GM23338 (cell line): Measurements from ENCODE around the gene AJM1.

ENCODE experiments used
- CREB1 ChIP-seq: fragments of 250-450 bp; sonication (Bioruptor Pico); IDR thresholded peaks from 2 replicates; pipeline ENCODE4 v1.5.0; 2020; ENCODE audit warnings: low read depth, mild to moderate bottlenecking, moderate library complexity
- CTCF ChIP-seq, 2 experiments: fragments of 200-600 bp in 1 of 2; sonication (generic) in 1 of 2; conservative IDR thresholded peaks; 2 replicates each; pipeline versions ENCODE4 v1.5.1 to v1.6.1; 2016 to 2017; ENCODE audit warnings: antibody characterized with exemption in 2 of 2, low read depth in 2 of 2, mild to moderate bottlenecking in 2 of 2, moderate library complexity in 1 of 2
- ETS1 ChIP-seq: IDR thresholded peaks from 2 replicates; pipeline ENCODE4 v1.6.1; 2016; ENCODE audit warnings: antibody characterized with exemption
- EZH2 ChIP-seq: fragments of 200-600 bp; sonication (generic); IDR thresholded peaks from one replicate; pipeline ENCODE4 v1.8.0; 2017; ENCODE audit warnings: antibody characterized with exemption, mild to moderate bottlenecking, low read depth; ENCODE audit not compliant: unreplicated experiment
- EZH2phosphoT487 ChIP-seq: fragments of 200-600 bp; sonication (generic); IDR thresholded peaks from one replicate; pipeline ENCODE4 v1.8.1; 2018; ENCODE audit warnings: antibody characterized with exemption; ENCODE audit not compliant: unreplicated experiment
- JUNB ChIP-seq: IDR thresholded peaks from one replicate; pipeline ENCODE4 v1.6.1; 2016; ENCODE audit warnings: antibody characterized with exemption; ENCODE audit not compliant: unreplicated experiment
- NANOG ChIP-seq: IDR thresholded peaks from 2 replicates; pipeline ENCODE4 v1.6.1; 2016; ENCODE audit warnings: antibody characterized with exemption, borderline replicate concordance
- POLR2AphosphoS5 ChIP-seq: IDR thresholded peaks from 2 replicates; pipeline ENCODE4 v1.6.1; 2016; ENCODE audit warnings: antibody characterized with exemption, low read depth
- REST ChIP-seq: IDR thresholded peaks from one replicate; pipeline ENCODE4 v1.6.1; 2018; ENCODE audit warnings: antibody characterized with exemption; ENCODE audit not compliant: unreplicated experiment
- ZNF114 ChIP-seq: fragments of 250-450 bp; sonication (Bioruptor Pico); IDR thresholded peaks from 2 replicates; pipeline ENCODE4 v1.5.0; 2020; ENCODE audit warnings: mild to moderate bottlenecking, moderate library complexity
- ZNF462 ChIP-seq: fragments of 250-450 bp; sonication (Bioruptor Pico); IDR thresholded peaks from 2 replicates; pipeline ENCODE4 v1.5.0; 2020; ENCODE audit warnings: mild to moderate bottlenecking, moderate library complexity

- TF ChIP-seq CTCF (conservative IDR thresholded peaks at IDR 0.05; ENCODE audit: low read depth in 2 of 2), result no peak
- no peak for TF ChIP-seq EZH2
- TF ChIP-seq POLR2AphosphoS5, result no peak
- TF ChIP-seq ZNF114 (CRISPR knock-in tag), result no peak
- no peak for TF ChIP-seq CREB1
- no peak for TF ChIP-seq EZH2phosphoT487
- no peak for TF ChIP-seq REST
- no peak for TF ChIP-seq JUNB
- TF ChIP-seq NANOG, result no peak
- TF ChIP-seq ZNF462 (CRISPR knock-in tag), result no peak
- no peak for TF ChIP-seq ETS1
Observed at GRCh38 chr9:136876476-136876875, 34.2 kb downstream of the AJM1 start.
